Endodermal cell (in vitro differentiated cells): ENCODE data around the gene VCAM1. TPM values are rescaled to one million over a fixed set of nuclear protein-coding genes. Genes with fewer than 3 reads are reported as not detected.

ENCODE experiments used
- DNase-seq: peaks from one replicate; pipeline ENCODE4 v3.0.0-alpha.2; 2017
- H3K27ac ChIP-seq: 2 replicates; pipeline ENCODE4 v1.5.1; 2013; ENCODE audit warnings: mild to moderate bottlenecking, low read depth, low read length, moderate library complexity
- H3K27me3 ChIP-seq: 2 replicates; pipeline ENCODE4 v1.6.1; 2013; ENCODE audit warnings: mild to moderate bottlenecking, low read length, moderate library complexity; ENCODE audit not compliant: insufficient read depth, control insufficient read depth, poor library complexity, severe bottlenecking
- H3K36me3 ChIP-seq: 2 replicates; pipeline ENCODE4 v1.7.0; 2013; ENCODE audit warnings: mild to moderate bottlenecking, low read length, moderate library complexity; ENCODE audit not compliant: control insufficient read depth, insufficient read depth
- H3K4me1 ChIP-seq: one replicate; pipeline ENCODE4 v1.7.0; 2013; ENCODE audit warnings: low read length; ENCODE audit not compliant: control insufficient read depth, insufficient read depth
- H3K4me3 ChIP-seq: 2 replicates; pipeline ENCODE4 v1.5.1; 2013; ENCODE audit warnings: mild to moderate bottlenecking, low read length, moderate library complexity
- H3K9ac ChIP-seq: 2 replicates; pipeline ENCODE4 v1.6.1; 2013; ENCODE audit warnings: mild to moderate bottlenecking, low read length, moderate library complexity; ENCODE audit not compliant: poor library complexity, severe bottlenecking; ENCODE audit errors: extremely low read depth
- H3K9me3 ChIP-seq: 2 replicates; pipeline ENCODE4 v1.6.1; 2013; ENCODE audit warnings: mild to moderate bottlenecking, low read length, moderate library complexity; ENCODE audit not compliant: control insufficient read depth
- H3K27ac Mint-ChIP-seq: 2 replicates; pipeline ENCODE4 v1.8.0; 2020; ENCODE audit warnings: mixed read lengths
- H3K27me3 Mint-ChIP-seq: 2 replicates; pipeline ENCODE4 v1.8.0; 2021; ENCODE audit warnings: mild to moderate bottlenecking, mixed read lengths; ENCODE audit not compliant: insufficient read depth
- H3K36me3 Mint-ChIP-seq: 2 replicates; pipeline ENCODE4 v1.8.0; 2020; ENCODE audit warnings: low read depth, mixed read lengths
- H3K4me1 Mint-ChIP-seq: 2 replicates; pipeline ENCODE4 v1.8.0; 2020; ENCODE audit warnings: mixed read lengths
- H3K4me3 Mint-ChIP-seq: 2 replicates; pipeline ENCODE4 v1.8.0; 2020; ENCODE audit warnings: mild to moderate bottlenecking, moderate library complexity, mixed read lengths
- H3K9me3 Mint-ChIP-seq: 2 replicates; pipeline ENCODE4 v1.8.0; 2020; ENCODE audit warnings: mild to moderate bottlenecking, mixed read lengths
- CTCF ChIP-seq: fragments of 200-600 bp; sonication (generic); conservative IDR thresholded peaks from 2 replicates; pipeline ENCODE4 v1.5.0; 2021; ENCODE audit warnings: antibody characterized with exemption, mild to moderate bottlenecking
- WGBS, 2 experiments: methylation state at CpG; one replicate each; pipeline versions ENCODE4 v1.1.5 to v1.1.7; 2013; ENCODE audit warnings: missing lambda C conversion rate in 2 of 2, mixed read lengths in 1 of 2; ENCODE audit not compliant: insufficient coverage in 1 of 2, insufficient read length in 1 of 2; 5-methylcytosine and 5-hydroxymethylcytosine counted together
- total RNA-seq, 2 donors: library from RNA; stranded (reverse); fragmentation: NEBNext Ultra II Directional in 1 of 2; extraction: Animal tissue kit (Norgen Biotek cat#: 25700) in 1 of 2; gene quantifications; 2 replicates in 1 of 2; 3 replicates in 1 of 2; pipeline ENCODE4 v1.2.1, GENCODE V29; 2021

VCAM1 gene
- total RNA-seq, 2 donors from 2014 or later: 1.4 to 1.7 TPM

DNA sequence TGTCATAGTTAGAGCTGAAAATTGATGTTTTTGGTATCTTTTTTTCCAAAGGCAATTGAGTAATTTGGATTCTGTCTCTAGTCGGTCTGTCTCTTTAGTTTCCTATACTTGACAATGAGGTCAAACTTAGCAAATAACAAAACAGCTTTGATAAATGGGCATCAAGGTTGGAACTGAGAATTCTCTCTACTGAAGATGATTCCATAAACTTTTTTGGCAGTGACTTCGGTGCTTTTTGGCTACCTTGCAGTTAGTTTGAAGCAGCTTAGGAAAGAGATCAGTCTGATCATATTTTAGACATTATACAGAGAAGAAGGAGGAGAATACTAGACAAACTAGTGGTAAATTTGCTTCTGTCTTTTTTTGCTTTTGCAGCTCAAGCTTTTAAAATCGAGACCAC, 559 bp downstream of the VCAM1 start:
- no peak overlapping the region for H3K9ac ChIP-seq
- DNase-seq: no peak
- H3K4me3 ChIP-seq: peak overlapping the region; percentile 81

DNA sequence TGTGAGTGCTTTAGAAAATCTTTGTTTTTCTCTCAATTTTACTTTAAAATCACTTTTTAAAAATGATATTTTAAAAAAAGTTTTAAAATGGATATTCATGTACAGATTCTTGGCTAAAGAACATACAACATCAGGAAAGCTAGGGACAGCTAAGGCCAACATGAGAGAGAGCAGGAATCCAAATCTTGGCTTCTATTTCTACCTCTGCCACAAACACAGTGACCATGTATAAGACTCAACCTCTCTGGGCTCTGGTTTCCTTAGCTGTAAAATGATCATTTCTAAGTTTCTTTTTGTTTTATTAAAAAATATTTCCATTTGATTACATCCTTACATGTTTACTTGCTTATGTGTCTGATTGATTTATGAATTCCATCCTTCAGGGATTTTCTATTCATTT, 1.2 kb downstream of the VCAM1 start:
- Histone ChIP-seq H3K27ac (no peak overlapping the region), H3K9ac (no peak overlapping the region), H3K4me1 (peaks cover 8% of the 10 kb centered on the region), H3K9me3 (no peaks in the 10 kb centered on the region), H3K4me3 (peak overlapping the region; percentile 81), H3K27me3 (no peaks in the 10 kb centered on the region), H3K36me3 (peaks cover 20% of the 10 kb centered on the region)
- peaks cover 6% of the 10 kb centered on the region for H3K4me1 Mint-ChIP-seq
- H3K9me3 Mint-ChIP-seq: no peaks in the 10 kb centered on the region
- H3K36me3 Mint-ChIP-seq: no peaks in the 10 kb centered on the region
- TF ChIP-seq CTCF: no peak
- H3K4me3 Mint-ChIP-seq: no peak overlapping the region
- H3K27me3 Mint-ChIP-seq: peaks cover 8% of the 10 kb centered on the region
- no peak for DNase-seq
- no peak overlapping the region for H3K27ac Mint-ChIP-seq

More for the DNA sequence above, 559 bp downstream of the VCAM1 start:
- no peaks in the 10 kb centered on the region for H3K36me3 Mint-ChIP-seq
- no peak for TF ChIP-seq CTCF
- Histone ChIP-seq H3K4me1 (peaks cover 8% of the 10 kb centered on the region), H3K27me3 (no peaks in the 10 kb centered on the region), H3K36me3 (peaks cover 15% of the 10 kb centered on the region), H3K9me3 (no peaks in the 10 kb centered on the region), H3K27ac (no peak overlapping the region)
- no peak overlapping the region for H3K4me3 Mint-ChIP-seq
- H3K27me3 Mint-ChIP-seq: peaks cover 6% of the 10 kb centered on the region
- WGBS, 2 experiments: 86 to 94% methylated on average over 2 to 3 of the region's 3 CpGs
- no peaks in the 10 kb centered on the region for H3K9me3 Mint-ChIP-seq
- peaks cover 6% of the 10 kb centered on the region for H3K4me1 Mint-ChIP-seq
- no peak overlapping the region for H3K27ac Mint-ChIP-seq

GRCh38 chr1:100721526-100722207, 2.1 kb downstream of the VCAM1 start:
- Mint-ChIP-seq H3K36me3 (no peaks in the 10 kb centered on the region), H3K27me3 (peaks cover 8% of the 10 kb centered on the region), H3K27ac (no peak overlapping the region), H3K4me3 (no peak overlapping the region), H3K4me1 (peaks cover 6% of the 10 kb centered on the region), H3K9me3 (no peaks in the 10 kb centered on the region)
- no peak for TF ChIP-seq CTCF
- Histone ChIP-seq H3K36me3 (peaks cover 28% of the 10 kb centered on the region), H3K9me3 (no peaks in the 10 kb centered on the region), H3K27me3 (no peaks in the 10 kb centered on the region), H3K9ac (no peak overlapping the region), H3K27ac (peak overlapping the region; percentile 27), H3K4me1 (peaks cover 8% of the 10 kb centered on the region), H3K4me3 (peak overlapping the region; percentile 81)
- 83 to 87% methylated on average over 8 to 9 of the region's 9 CpGs for WGBS, 2 experiments
- no peak for DNase-seq
